GM18508 (cell line): ENCODE measurements around the gene GLDC.
A peak's percentile ranks its signal among the peaks of the same experiment; 100 is the strongest.
"Not testable (repeated sequence)": the region's sequence is repeated elsewhere in the genome, so short reads cannot be mapped to it uniquely, and the experiment has no call there.

Experiments used
- ATAC-seq: cut with Tn5 transposase; IDR thresholded peaks from one replicate; pipeline ENCODE4 v1.9.1; 2021; ENCODE audit warnings: moderate number of reproducible peaks; ENCODE audit not compliant: insufficient read depth, unreplicated experiment

GLDC gene

DNA sequence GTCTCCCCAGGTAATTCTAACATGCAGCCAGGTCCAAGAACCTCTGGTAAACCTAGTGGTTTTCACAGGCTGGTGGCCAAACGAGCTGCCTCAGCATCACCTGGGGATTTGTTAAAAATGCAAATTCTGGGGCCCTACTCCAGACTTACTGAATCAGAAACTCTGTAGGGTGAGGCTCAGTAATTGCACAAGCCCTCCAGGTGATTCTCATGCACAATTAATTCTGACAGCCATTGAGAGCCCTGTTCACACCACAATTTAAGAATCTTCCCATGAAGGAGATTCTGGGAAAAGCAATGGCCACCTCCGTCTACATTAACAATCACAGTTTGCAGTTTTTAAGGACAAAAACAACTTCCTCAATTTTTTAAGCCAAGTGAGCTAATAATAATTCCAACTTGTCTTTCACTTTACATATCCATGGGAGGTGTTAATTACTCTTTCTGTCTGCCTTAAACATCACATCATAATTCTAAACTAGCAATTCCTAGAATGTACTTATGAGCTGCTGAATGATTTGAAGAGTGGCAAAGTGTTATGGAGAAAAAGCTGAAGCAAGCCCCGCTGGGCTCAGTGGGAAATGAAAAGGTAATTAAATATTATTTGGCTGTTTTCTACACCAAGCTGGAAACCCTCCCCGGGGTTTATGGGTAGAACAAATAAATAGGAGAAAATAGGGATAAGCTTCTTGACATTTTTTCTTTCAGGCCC is 70.0 kb downstream of the GLDC start:
- ATAC-seq: peak; percentile 83

DNA sequence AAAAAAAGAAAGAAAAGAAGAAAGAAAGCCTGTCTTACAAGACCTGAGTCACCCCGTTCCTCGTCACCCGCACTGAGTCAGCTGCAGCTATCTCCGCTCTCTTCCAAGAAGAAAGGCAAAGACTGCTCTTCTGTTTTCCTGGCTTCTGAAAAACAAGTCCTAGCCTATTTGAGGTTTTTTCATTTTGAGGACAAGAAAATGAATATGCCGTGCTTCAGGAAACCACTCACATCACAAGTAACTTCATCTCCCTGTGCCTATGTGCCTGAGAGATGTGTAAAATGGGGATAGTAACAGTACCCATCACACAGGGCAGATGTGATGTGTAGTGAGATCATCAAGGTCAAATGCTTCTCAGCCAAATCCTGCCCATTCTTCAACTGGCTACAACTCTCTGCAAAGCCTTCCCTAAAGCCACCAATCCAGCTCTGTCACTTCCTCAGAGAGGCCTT is 78.4 kb downstream of the GLDC start:
- ATAC-seq: no peak

DNA sequence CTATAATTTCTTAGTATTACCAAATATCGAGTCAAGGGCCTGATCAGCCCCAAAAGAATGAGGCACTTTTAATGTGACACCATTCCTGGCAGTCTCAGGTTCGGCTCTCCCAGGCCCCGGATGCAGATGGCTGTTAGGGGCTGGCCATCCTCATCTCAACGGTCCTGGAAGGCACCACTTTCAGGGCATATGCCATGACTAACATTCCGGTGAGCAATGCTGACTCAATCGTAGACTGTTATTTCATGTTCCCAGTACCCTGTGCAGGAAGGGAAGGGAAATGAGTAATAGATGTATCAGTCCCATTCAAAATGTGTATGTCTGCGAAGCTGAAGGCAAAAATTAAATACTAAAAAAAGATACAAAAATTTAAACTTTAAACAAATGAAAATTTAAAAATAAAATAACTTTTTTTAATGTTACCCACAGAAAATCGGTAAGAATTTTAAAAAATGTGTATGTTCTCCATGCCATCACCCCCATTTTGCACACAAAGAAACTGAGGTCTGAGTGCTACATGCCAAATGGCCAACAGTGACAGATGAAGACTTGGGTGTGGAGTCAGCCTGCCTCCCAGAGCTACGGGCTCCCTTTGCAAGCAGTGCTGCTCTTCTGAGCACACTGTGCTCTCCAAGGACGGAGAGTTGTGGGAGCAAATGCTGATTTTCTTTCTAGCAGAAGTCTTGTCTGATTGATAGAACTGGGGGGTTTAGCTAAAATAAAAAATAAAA is 79.0 kb downstream of the GLDC start:
- ATAC-seq: no peak

DNA sequence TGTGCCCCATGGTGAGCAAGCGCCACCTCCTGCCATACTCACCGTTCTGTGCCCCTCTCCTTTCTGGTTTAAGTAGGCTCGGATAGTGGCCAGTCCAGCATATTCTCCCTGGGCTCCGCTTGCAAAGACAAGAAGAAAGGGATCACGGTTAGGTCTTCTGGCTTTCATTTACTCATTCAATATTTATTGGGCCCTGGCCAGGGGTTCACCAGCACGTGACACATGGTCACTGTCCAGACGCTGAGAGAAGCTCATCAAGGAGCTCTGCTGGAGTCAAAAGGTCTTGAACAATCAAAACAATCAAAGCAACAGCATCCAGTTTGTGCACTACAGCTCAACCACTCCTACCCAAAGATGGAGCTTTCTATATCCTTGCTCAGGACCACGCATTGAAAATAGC is 80.2 kb downstream of the GLDC start:
- no peak for ATAC-seq

DNA sequence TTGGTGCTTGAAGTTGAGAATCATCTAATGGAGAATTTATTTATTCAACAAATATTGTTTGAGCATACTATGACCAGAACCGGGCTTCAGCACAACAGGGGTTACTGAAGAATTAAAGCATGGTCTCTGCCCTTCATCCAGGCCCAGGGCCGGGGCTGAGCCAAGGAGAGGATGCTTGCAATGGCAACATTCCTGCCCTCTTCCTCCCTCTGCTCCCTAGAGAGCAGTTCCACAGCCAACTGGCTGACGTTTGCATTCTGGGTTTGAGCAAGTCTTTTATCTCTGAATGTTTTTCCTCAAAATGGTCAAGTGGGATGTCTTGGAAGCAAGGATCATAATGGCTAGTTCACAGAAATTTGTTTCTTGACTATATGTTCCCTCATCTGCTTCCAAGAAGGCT is 80.7 kb downstream of the GLDC start:
- ATAC-seq: no peak

DNA sequence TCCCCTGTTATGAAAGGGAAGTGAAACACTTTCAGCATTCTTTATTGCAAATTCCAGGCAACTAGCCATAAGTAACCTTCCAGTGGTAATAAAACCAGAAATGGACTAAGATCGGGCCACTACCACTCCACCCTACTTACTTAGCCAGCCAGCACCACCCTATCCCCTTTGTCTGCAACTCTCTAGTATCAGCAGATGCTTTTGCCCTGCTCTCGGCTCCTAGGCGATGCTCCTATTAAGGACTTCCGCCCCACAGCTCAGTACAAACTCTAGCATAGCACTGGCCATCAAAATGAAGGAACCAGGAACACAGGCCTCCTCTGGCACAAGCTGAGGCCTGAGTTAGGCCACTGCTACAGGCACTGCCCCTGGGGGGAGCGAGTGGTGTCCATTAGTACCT is 81.2 kb downstream of the GLDC start:
- ATAC-seq: no peak

DNA sequence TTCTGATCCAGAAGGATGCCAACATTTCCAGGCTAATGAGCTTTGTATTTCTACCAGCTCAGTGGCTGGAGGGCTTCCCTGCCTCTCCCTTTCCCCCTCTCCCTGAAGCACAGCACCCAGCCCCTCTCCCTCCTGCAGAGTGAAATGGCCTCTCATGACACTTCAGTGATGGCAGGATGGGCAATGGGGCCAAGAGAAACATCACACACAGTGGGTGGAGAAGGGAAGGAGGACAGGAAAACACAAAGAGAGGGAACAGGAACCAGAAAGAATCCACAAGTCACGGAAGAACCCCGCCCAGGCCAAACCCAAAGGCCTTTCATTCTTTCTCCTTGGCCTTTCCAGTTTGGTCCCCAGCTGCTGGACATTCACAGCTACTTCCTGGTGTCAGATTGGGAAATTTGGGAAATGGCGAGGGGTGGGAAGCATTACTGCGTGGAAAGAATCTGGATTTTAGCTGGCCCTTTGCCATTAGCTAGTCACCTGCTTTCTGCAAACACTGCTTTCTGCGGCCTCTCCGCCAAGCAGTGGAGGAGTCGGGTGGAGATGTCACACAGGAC is 82.6 kb downstream of the GLDC start:
- ATAC-seq: no peak

DNA sequence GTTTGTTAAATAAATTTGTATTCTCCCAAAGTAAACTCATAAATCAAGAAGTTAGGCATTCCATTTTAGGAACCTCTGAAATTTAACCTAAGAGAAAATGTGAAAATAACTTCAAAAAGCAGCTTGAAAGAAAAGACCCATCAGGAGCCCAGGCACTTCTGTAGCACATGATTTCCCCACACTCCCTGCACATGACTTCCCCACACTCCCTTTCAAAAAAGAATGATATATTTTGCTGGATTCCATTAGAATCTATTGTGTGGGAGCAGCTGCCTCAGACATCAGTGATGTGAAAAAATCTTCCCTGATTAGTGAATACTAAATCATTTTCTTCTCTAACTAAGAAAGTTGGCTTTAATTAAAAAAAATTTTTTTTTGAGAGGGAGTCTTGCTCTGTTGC is 83.3 kb downstream of the GLDC start:
- no peak for ATAC-seq

DNA sequence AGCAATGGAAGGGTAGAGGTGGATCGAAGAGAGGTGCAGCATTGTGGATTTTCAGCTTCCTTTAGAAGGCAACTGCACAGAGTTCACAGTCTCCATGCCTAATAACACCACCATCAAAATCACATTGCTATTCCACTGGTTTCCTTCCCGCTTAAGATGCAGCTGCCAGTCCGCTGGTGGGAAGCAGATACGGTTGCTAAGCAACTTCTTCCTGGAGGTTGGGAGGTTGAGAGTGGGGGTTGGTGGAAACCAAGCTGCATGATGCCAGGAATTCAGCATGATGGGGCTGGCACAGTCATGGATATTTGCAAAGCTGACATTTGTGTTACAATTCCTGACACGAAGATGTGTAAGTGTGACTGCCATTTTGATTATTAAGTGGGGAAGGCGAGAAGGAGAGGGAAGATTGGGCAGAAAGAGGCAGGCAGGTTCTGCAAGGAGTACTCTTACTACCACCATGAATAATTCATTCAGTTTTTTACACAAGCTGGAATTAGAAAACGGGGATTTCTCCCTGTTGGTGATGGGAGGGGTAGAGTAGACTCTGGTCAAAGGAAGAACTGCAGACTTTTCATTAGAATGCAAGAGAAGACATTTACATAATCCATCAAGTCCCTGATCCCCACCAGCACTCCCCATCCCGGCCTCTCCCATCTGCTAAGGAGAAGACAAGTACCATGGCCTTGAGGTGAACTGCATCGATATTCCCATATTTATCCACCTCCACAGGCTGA is 87.5 kb downstream of the GLDC start:
- ATAC-seq: no peak

DNA sequence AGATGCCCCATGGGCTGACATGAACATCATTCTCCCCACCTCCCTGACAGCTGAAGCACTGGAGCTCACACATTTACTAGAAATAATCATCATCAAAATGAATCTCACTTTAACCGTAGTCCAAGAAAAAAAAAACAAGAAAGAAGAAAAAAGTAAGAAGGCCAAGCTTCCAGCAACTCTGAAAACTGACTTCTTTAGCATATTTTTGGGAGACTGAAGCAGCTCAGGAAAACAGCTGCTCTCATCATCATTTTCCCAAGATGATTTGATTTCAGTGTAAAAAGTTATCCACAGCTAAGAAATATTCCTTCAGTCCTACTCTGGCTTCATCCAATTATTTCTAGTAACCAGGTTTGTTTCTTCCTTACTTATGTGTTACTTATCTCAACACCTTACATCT is 91.7 kb downstream of the GLDC start:
- no peak for ATAC-seq

DNA sequence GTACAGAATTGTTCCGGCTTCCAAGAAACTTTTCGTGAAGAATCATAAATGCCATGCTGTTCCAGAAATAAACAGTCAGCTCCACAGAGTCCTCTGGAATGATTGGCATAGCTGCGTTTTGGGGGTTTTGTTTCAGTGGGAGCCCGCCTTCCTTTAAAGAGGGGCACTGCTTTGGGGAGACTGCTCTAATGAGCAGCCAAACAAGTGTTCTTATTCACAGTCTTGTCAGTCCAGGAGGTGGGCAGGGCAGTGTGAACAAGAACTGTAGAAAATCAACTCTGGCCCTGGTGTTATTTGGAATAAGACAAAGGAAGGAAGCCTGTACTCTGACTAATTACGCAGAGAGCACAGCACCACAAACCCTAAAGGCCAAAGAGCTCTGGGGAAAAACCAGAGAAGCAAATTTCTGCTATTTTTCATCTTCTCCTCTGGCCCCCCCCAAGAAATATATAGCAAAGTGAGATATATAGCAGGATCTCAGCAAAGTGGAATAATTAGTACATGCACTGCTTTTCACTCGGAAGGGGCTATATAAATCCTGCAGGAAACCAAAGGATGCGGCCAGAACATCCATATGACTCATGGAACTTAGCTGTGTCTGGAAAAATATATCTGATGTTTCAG is 92.9 kb downstream of the GLDC start:
- ATAC-seq: no peak

DNA sequence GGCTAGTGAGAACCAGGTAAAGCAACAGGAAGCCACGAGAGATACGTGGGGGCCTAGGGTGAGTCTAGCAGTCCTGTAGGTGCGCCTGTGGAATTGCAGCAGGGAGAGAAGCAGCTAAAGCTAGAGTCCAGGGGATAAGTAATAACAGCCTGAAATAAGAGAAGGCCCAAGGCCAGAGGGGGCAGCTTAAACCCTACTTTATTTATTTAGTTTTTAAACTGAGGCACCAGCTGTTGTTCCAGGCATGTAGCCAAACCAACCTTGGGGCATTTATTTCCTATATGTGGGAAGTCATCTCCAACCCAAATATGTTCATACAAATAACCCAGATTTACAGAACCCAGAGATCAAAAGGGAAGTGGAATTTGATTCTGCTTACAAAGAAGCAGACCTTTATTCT is 93.5 kb downstream of the GLDC start:
- ATAC-seq: no peak

DNA sequence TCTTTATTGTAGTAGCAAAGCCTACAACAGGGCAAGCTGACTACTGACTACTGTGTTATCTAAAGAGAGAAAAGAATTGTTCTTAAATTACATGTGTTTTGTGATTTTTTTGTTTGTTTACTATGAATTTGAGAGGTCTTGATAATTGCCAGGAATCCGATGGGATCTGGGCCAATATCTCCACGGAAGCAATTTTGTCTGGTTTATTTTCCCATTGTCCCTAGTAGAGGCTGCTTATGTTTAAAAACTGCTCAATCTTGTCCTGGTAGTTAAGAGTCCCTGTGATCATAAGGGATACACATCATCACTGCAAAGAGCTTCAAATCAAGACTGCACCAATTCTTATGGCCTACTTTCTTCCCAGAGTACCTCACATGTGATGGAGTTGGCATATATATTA is 94.4 kb downstream of the GLDC start:
- ATAC-seq: no peak

DNA sequence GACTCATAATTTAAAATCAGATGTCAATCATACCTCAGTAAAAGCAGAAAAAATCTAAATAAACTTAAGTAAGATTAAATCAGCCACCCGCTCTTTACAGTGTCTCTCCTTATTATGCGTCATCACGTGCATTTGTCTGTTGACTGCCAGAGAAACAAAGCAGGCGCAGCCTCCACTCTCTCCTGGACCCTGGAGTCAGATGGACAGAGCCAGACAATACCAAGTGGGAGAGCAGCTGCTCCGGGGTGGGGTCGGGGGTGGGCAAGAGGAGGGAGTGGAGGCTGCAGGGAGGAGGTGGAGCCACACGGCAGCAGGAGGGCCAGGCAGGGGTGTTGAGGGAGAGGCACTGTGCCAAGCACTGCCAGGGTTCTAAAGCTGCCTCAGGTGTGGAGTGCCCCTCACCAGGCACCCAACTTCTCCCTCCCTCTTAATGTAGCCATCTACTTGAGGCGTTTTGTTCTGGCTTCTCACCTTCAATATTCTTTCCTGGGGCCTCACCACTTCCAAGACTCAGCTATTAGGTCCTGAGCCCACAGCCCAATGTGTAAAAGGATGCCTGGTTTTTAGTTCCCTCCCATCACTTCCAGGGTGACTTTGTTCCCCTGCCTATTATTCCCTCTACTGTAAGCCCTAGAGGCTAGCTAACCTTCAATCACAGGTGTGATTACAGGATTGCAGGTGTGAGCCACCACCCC is 96.3 kb downstream of the GLDC start:
- ATAC-seq: no peak

DNA sequence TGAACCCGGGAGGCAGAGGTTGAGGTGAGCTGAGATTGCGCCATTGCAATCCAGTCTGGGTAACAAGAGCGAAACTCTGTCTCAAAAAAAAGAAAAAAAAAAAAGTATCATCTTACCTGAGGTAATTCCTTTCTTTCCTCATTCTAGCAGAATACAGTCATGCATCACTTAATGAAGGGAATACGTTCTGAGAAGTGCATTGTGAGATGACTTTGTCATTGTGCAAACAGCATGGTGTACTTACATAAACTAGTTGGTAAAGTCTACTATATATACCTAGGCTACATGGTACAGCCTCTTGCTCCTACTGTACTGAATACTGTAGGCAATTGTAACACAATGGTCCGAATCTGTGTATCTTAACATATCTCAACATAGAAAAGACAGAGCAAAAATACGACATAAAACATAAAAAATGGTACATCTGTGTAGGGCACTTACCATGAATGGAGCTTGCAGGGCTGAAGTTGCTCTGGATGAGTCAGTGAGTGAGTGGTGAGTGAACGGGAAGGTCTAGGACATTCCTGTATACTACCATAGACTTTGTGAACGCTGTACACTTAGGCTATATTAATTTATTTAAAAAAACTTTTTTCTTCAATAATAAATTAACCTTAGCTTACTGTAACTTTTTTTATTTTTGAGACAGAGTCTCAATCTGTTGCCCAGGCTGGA is 100.4 kb downstream of the GLDC start:
- ATAC-seq: no peak

DNA sequence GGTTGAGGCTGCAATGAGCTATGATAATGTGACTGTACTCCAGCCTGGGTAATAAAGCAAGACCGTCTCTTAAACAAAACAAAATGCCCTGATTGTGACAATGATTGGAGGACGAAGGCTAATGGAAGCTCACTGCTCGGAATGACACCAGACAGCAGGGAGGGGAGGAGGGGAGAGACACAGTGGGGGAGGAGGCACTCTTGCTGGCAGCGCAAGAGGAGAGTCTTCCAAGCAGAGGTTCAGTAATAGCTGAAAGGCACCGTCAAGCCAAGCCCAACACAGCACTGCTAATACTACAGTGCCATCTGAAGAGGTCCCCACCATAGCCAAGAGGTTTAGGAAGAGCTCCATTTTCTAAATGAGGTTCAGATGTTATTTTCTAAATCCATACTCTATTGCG is 102.3 kb downstream of the GLDC start:
- ATAC-seq: no peak

DNA sequence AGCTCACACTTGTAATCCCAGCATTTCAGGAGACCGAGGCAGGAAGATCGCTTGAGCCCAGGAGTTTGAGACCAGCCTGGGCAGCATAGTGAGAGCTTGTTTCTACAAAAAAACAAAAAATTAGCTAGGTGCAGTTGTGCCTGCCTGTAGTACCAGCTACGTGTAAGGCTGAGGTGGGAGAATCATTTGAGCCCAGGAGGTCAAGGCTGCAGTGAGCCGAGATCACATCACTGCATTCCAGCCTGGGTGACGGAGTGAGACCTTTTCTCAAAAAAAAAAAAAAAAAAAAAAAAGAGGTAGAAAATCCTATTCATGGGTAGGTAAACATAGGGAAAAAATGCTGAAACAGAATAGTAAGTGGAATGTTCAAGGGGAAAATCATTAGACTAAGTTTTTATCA is 102.9 kb downstream of the GLDC start:
- not testable (repeated sequence) for ATAC-seq

DNA sequence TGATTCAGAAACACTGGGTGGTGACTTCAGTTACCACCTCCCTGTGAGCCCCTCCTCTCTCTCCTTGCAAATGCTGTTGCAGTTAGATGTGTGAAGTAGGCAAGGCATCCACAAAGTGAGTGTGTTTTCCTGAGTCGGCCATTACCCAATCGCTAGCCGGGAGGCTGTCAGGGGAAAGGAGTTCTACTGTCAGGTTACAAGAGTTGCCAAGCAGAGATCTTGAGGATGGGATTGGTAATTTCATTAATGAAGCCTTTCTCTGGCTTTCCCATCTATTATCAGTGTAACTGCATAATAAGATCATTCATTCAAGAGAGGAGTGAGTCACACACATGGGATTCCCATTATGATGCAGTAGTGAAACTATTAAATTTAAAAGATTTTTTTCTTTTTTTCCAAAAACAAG is 106.9 kb downstream of the GLDC start:
- ATAC-seq: no peak

DNA sequence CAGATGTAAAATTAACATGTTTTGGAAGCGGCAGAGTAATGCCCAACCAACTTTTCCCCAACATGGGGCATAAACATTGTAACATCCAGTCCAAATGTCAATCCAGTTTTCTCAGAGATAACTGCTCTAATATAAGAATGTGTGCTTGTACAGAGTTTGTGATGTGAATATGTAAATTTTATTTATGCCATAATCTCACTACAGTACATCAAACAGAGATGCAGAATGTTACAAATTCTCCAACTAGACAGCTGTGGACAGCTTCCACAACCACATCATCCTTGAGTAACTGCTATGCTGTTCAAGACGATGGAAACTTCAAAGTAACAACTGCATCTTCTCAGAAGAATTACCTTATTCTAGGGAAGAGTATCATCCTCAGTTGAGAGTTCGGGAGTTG is 109.9 kb downstream of the GLDC start:
- ATAC-seq: no peak
